ENCODE measurements around the gene TP53I13. TPM values are rescaled to one million over a fixed set of nuclear protein-coding genes. Genes with fewer than 3 reads are reported as not detected.

TP53I13 gene
- total RNA-seq, 1 experiment from 2014 or later: 123 TPM

DNA sequence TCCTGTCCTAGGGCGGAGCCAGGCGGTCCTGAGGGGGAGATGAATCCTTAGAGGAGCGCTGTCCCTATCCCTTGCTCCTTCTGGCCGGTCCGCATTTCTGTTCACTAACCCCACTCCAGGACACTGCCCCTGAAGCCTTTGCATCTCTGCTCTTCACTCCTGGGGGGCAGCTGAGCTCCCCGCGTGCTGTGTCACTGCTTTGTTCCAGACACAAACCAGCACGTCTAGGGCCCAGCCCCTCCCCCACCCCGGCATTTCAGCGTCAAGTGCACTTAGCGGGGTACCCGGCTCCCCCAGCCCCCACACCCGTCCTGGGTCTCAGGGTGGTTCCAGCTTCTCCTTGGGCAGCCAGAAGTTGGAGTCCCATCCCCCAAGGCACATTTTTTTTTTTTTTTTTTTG lies 45.4 kb downstream of the TP53I13 start:
- in situ Hi-C loops (cut with HindIII; ENCODE audit: low pct_unique_long_range_greater_than_20kb, low sequenced_read_pairs) (no loop called here), intact Hi-C loops (cut with micrococcal nuclease; ENCODE audit: unreplicated experiment) (no loop called here)
- H3K4me3 ChIP-seq (ENCODE audit: low read depth in 2 of 2, low read length in 2 of 2): no peak overlapping the region
- TF ChIP-seq POLR2AphosphoS5 (IDR thresholded peaks at IDR 0.05; ENCODE audit: low read depth, low read length) (no peak), SIN3A (IDR thresholded peaks at IDR 0.05; ENCODE audit: borderline replicate concordance, insufficient read depth, low read depth, low read length) (no peak), TCF7L2 (IDR thresholded peaks at IDR 0.05; ENCODE audit: low read depth, low read length) (no peak)
- TF ChIP-seq, protein P1, sequence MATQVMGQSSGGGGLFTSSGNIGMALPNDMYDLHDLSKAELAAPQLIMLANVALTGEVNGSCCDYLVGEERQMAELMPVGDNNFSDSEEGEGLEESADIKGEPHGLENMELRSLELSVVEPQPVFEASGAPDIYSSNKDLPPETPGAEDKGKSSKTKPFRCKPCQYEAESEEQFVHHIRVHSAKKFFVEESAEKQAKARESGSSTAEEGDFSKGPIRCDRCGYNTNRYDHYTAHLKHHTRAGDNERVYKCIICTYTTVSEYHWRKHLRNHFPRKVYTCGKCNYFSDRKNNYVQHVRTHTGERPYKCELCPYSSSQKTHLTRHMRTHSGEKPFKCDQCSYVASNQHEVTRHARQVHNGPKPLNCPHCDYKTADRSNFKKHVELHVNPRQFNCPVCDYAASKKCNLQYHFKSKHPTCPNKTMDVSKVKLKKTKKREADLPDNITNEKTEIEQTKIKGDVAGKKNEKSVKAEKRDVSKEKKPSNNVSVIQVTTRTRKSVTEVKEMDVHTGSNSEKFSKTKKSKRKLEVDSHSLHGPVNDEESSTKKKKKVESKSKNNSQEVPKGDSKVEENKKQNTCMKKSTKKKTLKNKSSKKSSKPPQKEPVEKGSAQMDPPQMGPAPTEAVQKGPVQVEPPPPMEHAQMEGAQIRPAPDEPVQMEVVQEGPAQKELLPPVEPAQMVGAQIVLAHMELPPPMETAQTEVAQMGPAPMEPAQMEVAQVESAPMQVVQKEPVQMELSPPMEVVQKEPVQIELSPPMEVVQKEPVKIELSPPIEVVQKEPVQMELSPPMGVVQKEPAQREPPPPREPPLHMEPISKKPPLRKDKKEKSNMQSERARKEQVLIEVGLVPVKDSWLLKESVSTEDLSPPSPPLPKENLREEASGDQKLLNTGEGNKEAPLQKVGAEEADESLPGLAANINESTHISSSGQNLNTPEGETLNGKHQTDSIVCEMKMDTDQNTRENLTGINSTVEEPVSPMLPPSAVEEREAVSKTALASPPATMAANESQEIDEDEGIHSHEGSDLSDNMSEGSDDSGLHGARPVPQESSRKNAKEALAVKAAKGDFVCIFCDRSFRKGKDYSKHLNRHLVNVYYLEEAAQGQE (IDR thresholded peaks at IDR 0.05; ENCODE audit: insufficient read depth in 1 of 2, low read depth in 2 of 2, low read length in 1 of 2): no peak
- TF ChIP-seq, protein P2, sequence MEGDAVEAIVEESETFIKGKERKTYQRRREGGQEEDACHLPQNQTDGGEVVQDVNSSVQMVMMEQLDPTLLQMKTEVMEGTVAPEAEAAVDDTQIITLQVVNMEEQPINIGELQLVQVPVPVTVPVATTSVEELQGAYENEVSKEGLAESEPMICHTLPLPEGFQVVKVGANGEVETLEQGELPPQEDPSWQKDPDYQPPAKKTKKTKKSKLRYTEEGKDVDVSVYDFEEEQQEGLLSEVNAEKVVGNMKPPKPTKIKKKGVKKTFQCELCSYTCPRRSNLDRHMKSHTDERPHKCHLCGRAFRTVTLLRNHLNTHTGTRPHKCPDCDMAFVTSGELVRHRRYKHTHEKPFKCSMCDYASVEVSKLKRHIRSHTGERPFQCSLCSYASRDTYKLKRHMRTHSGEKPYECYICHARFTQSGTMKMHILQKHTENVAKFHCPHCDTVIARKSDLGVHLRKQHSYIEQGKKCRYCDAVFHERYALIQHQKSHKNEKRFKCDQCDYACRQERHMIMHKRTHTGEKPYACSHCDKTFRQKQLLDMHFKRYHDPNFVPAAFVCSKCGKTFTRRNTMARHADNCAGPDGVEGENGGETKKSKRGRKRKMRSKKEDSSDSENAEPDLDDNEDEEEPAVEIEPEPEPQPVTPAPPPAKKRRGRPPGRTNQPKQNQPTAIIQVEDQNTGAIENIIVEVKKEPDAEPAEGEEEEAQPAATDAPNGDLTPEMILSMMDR (IDR thresholded peaks at IDR 0.05): no peak
- no peak for DNase-seq (ENCODE audit: low read depth, low spot score)
- no peaks in the 10 kb centered on the region for H3K9me3 ChIP-seq (ENCODE audit: control insufficient read depth, insufficient read depth, low read depth, low read length)
- no peaks in the 10 kb centered on the region for H3K36me3 ChIP-seq (ENCODE audit: control insufficient read depth, insufficient read depth, low read length)
- CTCF ChIA-PET: interaction anchor here (0.7 kb wide), 1 partner anchor 479 kb away, joined by 6 read pairs; no protein-coding TSS in a partner anchor
- POLR2A ChIA-PET: interaction anchor here (0.6 kb wide), 1 partner anchor 1463 kb away, joined by 4 read pairs; no protein-coding TSS in a partner anchor
- no peak for ATAC-seq
- peaks cover 37% of the 10 kb centered on the region for H3K4me1 ChIP-seq (ENCODE audit: control insufficient read depth, insufficient read depth, low read length)
- H3K27me3 ChIP-seq (ENCODE audit: control insufficient read depth, insufficient read depth, low read length): no peaks in the 10 kb centered on the region
- no TSS peak for BruUV-seq (replicated peaks)
- no peak overlapping the region for H3K27ac ChIP-seq (ENCODE audit: low read length)

DNA sequence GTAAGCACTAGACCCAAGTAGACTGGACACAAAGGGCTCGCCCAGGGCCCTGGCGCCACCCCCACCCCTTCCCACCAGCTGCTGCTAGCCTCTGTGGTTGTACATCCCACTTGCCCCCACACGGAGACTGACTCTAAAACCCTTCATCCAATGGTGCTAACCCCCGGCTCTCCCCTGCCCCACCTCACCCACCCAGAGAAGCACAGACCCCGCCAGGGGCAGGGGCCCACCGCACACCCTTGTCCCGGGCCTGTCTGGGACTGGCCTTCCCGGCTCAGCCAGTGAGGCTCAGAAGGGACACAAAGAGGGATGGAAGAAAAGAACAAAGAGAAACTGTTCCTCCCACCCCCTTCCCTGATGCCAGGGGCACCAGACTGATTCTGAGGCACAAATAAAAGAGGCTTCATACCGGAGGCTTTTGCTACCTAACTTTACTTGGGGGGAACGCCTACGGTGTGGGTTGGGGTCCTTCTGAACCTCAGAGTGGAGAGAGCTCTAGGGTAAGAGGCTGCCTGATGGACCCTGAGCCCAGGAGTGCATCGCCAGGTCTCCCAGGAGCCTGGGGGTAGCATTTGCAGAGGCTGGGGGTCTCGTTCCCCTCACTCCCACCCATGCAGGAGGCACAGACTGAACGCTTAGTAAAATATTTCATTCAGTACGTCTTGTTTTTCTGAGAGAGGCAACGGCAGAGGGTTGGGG lies 46.0 kb downstream of the TP53I13 start:
- Histone ChIP-seq H3K36me3 (ENCODE audit: control insufficient read depth, insufficient read depth, low read length) (no peaks in the 10 kb centered on the region), H3K27me3 (ENCODE audit: control insufficient read depth, insufficient read depth, low read length) (no peaks in the 10 kb centered on the region), H3K9me3 (ENCODE audit: control insufficient read depth, insufficient read depth, low read depth, low read length) (no peaks in the 10 kb centered on the region), H3K4me1 (ENCODE audit: control insufficient read depth, insufficient read depth, low read length) (peaks cover 37% of the 10 kb centered on the region), H3K4me3 (ENCODE audit: low read depth in 2 of 2, low read length in 2 of 2) (peak overlapping the region in 1 of 2 experiments; percentile 54; a peak in 2 of 4 replicates), H3K27ac (ENCODE audit: low read length) (peak overlapping the region; percentile 42; the same call in 1 of the 2 replicates)
- DNase-seq (ENCODE audit: low read depth, low spot score): no peak
- in situ Hi-C loops (cut with HindIII; ENCODE audit: low pct_unique_long_range_greater_than_20kb, low sequenced_read_pairs): no loop called here
- BruUV-seq (replicated peaks): no TSS peak
- ATAC-seq: no peak
- intact Hi-C loops (cut with micrococcal nuclease; ENCODE audit: unreplicated experiment): no loop called here
- TF ChIP-seq, protein P2 (IDR thresholded peaks at IDR 0.05): no peak
- TF ChIP-seq TCF7L2 (IDR thresholded peaks at IDR 0.05; ENCODE audit: low read depth, low read length) (no peak), SIN3A (IDR thresholded peaks at IDR 0.05; ENCODE audit: borderline replicate concordance, insufficient read depth, low read depth, low read length) (no peak), POLR2AphosphoS5 (IDR thresholded peaks at IDR 0.05; ENCODE audit: low read depth, low read length) (peak; percentile 2; the same call in 1 of the 2 replicates)
- ChIA-PET POLR2A (no interaction called here), CTCF (no interaction called here)

Measured in Panc1 (cell line).